GM18868 (cell line): Measurements from ENCODE around the gene MAD1L1.

ENCODE experiments used
- ATAC-seq: cut with Tn5 transposase; IDR thresholded peaks from one replicate; pipeline ENCODE4 v1.9.1; 2021; ENCODE audit warnings: mild to moderate bottlenecking, moderate library complexity; ENCODE audit not compliant: unreplicated experiment

MAD1L1 gene

GRCh38 chr7:2181077-2181854 lies 51.5 kb downstream of the MAD1L1 start:
- no peak for ATAC-seq

- ATAC-seq, result no peak
Measured at GRCh38 chr7:2180081-2180480, 52.7 kb downstream of the MAD1L1 start.

DNA sequence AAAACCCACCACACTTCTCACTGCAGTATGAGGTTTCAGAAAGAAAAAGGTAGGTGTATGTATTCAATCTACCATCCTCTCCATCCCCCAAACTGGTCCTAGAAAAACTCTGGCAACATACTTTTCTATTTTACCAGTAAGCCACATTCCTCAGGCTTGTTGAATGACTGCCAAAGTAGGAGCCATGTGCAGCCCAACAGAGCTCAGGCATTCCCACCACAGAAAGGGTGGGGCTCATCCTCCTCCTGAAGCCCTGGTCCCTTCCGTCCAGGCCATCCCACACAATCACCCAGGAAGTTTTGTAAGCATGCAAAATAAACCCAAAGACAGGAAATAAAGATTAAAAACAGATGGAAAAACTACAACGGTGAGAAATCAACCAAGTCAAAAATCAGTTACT lies 57.2 kb downstream of the MAD1L1 start:
- no peak for ATAC-seq

DNA sequence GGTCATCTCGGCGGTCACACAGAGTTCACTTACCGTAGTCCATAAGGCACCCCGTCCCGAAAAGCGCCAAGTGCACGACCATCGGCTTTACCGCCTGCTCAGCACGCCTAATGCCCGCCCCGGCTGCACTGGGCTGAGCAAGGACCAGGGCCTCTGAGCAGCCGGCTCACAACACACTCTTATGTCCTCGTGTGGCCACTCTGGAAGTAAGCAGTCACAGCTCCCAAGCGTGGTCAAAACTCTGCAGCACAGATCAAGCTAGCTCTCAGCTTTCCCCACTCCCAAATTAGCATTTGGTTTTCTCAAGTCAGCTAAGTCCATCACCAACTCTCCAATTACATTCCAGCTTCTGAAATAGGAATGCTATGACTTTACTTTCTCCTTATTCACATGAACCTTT lies 57.7 kb downstream of the MAD1L1 start:
- ATAC-seq, result no peak

DNA sequence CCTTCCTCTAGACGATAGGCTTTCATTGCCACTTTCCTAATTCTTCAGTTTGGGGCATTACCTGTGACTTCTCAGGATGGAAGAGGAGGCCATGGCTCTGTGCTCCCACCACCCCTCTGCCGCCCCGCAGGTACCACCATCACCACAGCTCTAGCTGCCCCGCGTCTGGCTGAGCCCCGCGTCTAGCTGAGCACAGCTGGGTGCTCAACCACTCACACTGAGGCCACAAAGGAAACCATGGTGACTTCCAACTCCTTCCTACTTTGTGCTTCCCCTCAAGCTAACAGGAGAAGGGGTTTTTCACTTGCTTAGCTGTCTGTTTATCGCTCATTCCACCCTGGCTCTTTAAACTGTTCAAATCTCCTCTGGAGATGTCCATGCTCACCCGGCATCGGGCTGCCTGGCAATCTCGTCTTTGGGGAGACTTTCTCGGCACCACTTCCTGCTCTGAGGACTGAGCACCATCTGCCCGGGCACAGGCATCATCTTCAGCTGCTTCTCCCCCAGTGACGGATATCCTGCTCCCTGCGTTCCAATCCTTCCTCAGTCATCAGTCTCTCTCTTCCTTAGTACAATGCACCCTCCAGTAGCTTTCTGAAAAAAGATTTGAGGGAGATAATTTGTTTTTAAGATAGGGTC lies 59.4 kb downstream of the MAD1L1 start:
- ATAC-seq, result no peak

- ATAC-seq, result no peak
Measured at GRCh38 chr7:2172311-2173188, 60.2 kb downstream of the MAD1L1 start.

DNA sequence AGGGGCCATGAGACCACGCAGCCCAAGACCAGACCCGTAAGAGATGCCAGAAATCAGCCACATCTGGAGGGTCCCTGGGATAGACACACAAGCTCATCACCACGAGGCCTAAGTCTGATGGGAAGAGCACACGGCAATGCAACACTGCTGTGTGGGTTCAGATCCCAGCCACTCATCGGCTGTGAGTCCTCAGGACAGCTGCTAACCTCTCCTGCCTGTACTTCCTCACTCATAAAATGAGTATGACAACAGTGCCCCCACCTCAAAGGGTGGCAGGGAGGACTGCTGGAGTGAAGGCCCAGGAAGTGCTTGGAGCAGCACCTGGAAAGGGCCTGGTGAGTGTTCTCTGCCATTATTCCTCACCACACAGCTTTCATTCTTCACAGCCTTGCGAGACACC lies 60.9 kb downstream of the MAD1L1 start:
- no peak for ATAC-seq

GRCh38 chr7:2170576-2171521 lies 61.9 kb downstream of the MAD1L1 start:
- no peak for ATAC-seq

GRCh38 chr7:2169923-2170575 lies 62.7 kb downstream of the MAD1L1 start:
- no peak for ATAC-seq

GRCh38 chr7:2168615-2169311 lies 64.0 kb downstream of the MAD1L1 start:
- no peak for ATAC-seq

DNA sequence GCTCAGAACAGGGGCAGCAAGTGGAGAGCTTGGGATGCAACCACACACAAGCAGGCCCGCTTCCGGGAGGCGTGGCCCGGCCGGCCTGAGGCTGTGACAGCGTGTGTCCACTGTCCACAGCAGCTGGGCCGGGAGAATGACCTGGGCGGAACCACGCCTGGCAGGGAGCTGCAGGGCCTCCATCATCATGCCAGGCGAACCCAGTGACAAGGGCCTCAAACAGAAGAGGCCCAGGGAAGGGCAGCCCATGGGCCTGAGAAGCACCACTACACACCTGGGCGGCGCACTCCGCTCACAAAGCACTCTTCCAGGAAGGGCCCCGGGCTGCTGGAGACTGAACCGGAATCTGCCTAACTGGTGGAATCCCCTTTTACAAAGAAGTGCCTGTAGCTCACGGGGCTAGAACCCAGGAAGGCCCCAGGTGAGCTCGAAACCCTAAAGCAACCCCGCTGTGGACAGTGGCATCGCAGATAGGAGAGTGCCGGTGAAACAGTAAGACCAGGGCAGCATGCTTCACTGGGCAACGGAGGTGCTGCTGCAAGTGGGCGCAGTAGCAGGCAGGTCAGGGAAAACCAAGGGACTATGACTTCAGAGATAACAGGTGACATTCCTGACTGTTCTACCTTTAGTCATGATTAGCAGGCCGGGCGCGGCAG lies 66.0 kb downstream of the MAD1L1 start:
- no peak for ATAC-seq

DNA sequence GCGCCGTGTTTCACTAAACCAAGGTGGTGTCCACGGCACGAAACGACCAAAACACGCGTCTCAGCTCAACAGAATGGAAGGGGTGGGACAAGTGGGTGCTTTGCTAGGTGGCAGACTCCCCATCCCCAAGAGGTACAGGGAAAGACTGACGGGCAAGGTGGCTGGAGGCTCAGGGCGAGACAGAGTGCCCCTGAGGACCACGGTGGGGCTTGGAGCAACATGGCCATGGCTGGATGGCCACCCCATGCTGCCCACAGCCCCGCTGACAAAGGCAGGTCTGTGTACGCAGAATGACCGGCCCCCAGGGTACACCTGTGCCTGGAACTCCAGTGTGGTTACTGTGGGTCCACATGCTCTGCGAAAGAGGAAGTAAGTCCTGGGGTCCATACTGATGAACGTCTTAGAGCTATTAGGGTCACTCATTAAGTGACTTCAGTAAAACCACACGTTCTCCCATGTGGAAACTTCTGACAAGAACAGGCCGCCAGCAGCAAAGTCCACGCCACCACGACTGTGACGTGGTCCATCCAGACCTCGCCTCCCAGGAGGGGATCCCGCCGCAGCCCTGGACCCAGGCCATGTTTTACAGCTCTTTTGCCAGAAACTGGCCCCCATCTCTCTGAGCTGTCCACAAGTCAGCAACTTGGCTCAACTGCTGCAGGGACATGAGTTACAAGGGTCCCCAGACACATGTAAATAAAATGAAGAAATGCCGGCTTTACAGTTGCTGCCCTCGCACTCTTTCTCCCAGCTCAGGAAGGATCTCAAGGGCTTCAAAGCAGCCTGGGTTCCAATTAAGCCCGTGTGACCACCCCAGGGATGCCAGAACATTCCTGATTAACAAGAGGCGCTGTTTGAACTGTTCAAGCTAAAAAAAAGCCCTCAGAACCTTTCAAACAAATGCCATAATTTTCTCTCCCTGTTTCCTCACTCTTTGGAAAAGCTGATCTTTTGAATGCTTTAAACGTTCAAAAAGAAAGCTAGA lies 66.8 kb downstream of the MAD1L1 start:
- peak; percentile 87 for ATAC-seq

DNA sequence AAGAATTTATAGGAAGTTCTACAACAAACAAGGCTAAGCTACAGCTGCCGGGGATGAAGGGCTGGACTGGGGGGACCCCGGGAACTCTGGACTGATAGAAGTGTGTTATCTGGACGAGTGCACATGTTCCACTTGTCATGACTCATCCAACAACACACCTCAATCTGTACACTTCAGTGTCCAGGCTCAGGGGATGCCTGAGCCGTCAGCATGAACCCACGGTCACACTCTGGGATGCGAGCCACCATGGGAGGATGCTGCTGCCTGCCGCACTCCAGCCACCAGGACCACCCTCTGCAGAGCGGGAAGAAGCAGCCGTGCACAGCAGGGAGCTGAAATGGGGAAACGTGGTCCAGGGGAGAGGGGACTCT lies 67.5 kb downstream of the MAD1L1 start:
- ATAC-seq, result no peak

GRCh38 chr7:2164646-2165045 lies 68.1 kb downstream of the MAD1L1 start:
- ATAC-seq, result no peak

- ATAC-seq, result no peak
Measured at GRCh38 chr7:2163600-2164555, 68.9 kb downstream of the MAD1L1 start.

DNA sequence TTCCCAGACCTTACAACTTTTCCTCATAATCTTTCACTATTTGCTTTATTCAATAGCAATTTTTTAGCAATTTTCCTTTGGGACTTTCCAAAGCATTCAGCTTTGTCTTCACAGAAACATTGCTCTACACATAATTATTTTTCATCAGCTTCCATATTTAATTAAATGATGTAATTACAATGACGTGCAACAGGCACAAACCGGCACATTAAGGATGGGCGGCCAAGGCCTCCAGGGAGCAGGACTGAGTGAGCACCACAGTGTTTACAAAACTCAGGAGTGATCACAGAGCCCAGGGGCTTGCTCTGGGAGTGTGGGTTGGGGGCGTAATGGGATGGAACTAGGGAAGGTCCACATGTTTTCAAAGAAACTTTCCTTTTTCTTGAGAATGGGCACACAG lies 69.8 kb downstream of the MAD1L1 start:
- no peak for ATAC-seq
